Liver (tissue), 2 donors: ENCODE data around the gene CACHD1.

ENCODE experiments used
- CTCF ChIP-seq: fragments of 150-350 bp; IDR thresholded peaks from 2 replicates; pipeline ENCODE4 v1.5.1; 2017; ENCODE audit warnings: improper control_type of control experiment, low read depth, low read length; ENCODE audit not compliant: missing input control
- REST ChIP-seq: IDR thresholded peaks from 2 replicates; pipeline ENCODE4 v1.6.1; 2016; ENCODE audit warnings: antibody characterized with exemption, mild to moderate bottlenecking
- YY1 ChIP-seq: IDR thresholded peaks from 2 replicates; pipeline ENCODE4 v1.6.1; 2016; ENCODE audit warnings: antibody characterized with exemption, mild to moderate bottlenecking
- donor health status: healthy.

DNA sequence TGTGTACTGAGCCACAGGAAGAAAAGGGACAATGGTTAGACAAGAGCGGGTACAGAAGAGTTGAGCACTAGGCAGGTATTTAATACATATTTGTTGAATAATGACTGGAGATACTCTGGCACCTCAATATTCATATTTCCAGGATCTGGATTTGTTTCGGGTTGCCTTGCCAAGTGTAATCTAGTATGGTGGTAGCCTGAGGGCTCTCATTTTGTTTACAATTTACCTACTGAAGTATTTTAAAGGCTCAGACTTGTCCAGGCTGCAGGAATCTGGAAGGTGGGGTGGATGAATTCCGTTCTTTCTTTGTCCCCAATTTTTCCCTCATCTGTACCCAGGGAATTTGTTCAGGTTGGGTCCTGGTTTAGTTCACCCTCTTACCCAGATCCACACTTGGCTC, 95.0 kb downstream of the CACHD1 start:
- TF ChIP-seq REST, result no peak
- no peak for TF ChIP-seq CTCF
- TF ChIP-seq YY1, result no peak
